ENCODE data around the gene PLOD2.

- TF ChIP-seq MAX (IDR thresholded peaks at IDR 0.05) (no peak), FOXA2 (IDR thresholded peaks at IDR 0.05) (no peak), YY1 (IDR thresholded peaks at IDR 0.05) (no peak), TAF1 (conservative IDR thresholded peaks at IDR 0.05) (no peak)
- TF ChIP-seq, protein P1, sequence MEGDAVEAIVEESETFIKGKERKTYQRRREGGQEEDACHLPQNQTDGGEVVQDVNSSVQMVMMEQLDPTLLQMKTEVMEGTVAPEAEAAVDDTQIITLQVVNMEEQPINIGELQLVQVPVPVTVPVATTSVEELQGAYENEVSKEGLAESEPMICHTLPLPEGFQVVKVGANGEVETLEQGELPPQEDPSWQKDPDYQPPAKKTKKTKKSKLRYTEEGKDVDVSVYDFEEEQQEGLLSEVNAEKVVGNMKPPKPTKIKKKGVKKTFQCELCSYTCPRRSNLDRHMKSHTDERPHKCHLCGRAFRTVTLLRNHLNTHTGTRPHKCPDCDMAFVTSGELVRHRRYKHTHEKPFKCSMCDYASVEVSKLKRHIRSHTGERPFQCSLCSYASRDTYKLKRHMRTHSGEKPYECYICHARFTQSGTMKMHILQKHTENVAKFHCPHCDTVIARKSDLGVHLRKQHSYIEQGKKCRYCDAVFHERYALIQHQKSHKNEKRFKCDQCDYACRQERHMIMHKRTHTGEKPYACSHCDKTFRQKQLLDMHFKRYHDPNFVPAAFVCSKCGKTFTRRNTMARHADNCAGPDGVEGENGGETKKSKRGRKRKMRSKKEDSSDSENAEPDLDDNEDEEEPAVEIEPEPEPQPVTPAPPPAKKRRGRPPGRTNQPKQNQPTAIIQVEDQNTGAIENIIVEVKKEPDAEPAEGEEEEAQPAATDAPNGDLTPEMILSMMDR (IDR thresholded peaks at IDR 0.05; ENCODE audit: low read depth, low read length, missing input control) = peak; percentile 13
Observed at GRCh38 chr3:146148468-146148931, 12.5 kb downstream of the PLOD2 start.

All from liver (tissue), 3 donors.